ENCODE data around the gene RNF39.

RNF39 gene

GRCh38 chr6:30100585-30101443, 25.2 kb upstream of the RNF39 start:
- Histone ChIP-seq H2BK15ac (ENCODE audit: low read depth, poor library complexity, severe bottlenecking) (peak overlapping the region; percentile 37), H4K8ac (ENCODE audit: low read length) (no peak overlapping the region), H3K9ac (ENCODE audit: low read length) (peak overlapping the region; percentile 25), H4K91ac (ENCODE audit: low read length) (no peak overlapping the region), H3K27me3 (ENCODE audit: control insufficient read depth in 1 of 2, insufficient read depth in 1 of 2, low read length in 2 of 2) (peaks cover 65 to 75% of the 10 kb centered on the region in 2 experiments), H3K4me2 (ENCODE audit: low read length, poor library complexity, severe bottlenecking) (peak overlapping the region; percentile 69), H3K4me3 (ENCODE audit: insufficient read depth in 1 of 2, low read depth in 1 of 2, low read length in 2 of 2) (peak overlapping the region; percentile 37 to 76), H2BK12ac (ENCODE audit: low read length in 2 of 2) (no peak overlapping the region), H3K4ac (ENCODE audit: low read depth in 1 of 2, low read length in 2 of 2) (no peak overlapping the region), H3K4me1 (ENCODE audit: control insufficient read depth, insufficient read depth, low read depth, low read length) (peaks cover 23% of the 10 kb centered on the region), H2AK5ac (ENCODE audit: low read length, severe bottlenecking) (no peak overlapping the region), H2BK120ac (ENCODE audit: low read depth, low read length) (no peak overlapping the region), H3K27ac (ENCODE audit: low read length, poor library complexity, severe bottlenecking) (no peak overlapping the region), H3K23ac (ENCODE audit: low read length in 2 of 2) (no peak overlapping the region), H3K36me3 (ENCODE audit: control insufficient read depth in 1 of 2, insufficient read depth in 2 of 2, low read depth in 1 of 2, low read length in 2 of 2) (no peaks in the 10 kb centered on the region), H2AFZ (ENCODE audit: low read depth, low read length) (no peak overlapping the region), H3K9me3 (ENCODE audit: control insufficient read depth, low read length) (no peaks in the 10 kb centered on the region), H2BK5ac (ENCODE audit: low read depth, low read length, poor library complexity, severe bottlenecking) (no peak overlapping the region), H3K14ac (ENCODE audit: low read length in 2 of 2) (peak overlapping the region in 1 of 2 experiments; percentile 26), H3K18ac (ENCODE audit: low read depth in 1 of 2, low read length in 2 of 2) (no peak overlapping the region), H3K79me1 (replicated peaks; ENCODE audit: low read length, poor library complexity, severe bottlenecking) (no peaks in the 10 kb centered on the region)
- no peak for DNase-seq
- WGBS: 7% methylated on average over 43 of the region's 47 CpGs

- Histone ChIP-seq H3K9me3 (ENCODE audit: control insufficient read depth, low read length) (no peaks in the 10 kb centered on the region), H4K91ac (ENCODE audit: low read length) (no peak overlapping the region), H4K8ac (ENCODE audit: low read length) (no peak overlapping the region), H3K4me1 (ENCODE audit: control insufficient read depth, insufficient read depth, low read depth, low read length) (peaks cover 24% of the 10 kb centered on the region), H3K27ac (ENCODE audit: low read length, poor library complexity, severe bottlenecking) (no peak overlapping the region), H2AK5ac (ENCODE audit: low read length, severe bottlenecking) (no peak overlapping the region), H3K9ac (ENCODE audit: low read length) (peak overlapping the region; percentile 25), H2BK5ac (ENCODE audit: low read depth, low read length, poor library complexity, severe bottlenecking) (no peak overlapping the region), H3K79me1 (replicated peaks; ENCODE audit: low read length, poor library complexity, severe bottlenecking) (no peaks in the 10 kb centered on the region), H2BK12ac (ENCODE audit: low read length in 2 of 2) (no peak overlapping the region), H3K4me3 (ENCODE audit: insufficient read depth in 1 of 2, low read depth in 1 of 2, low read length in 2 of 2) (peak overlapping the region in 1 of 2 experiments; percentile 76), H3K23ac (ENCODE audit: low read length in 2 of 2) (no peak overlapping the region), H3K18ac (ENCODE audit: low read depth in 1 of 2, low read length in 2 of 2) (no peak overlapping the region), H2BK15ac (ENCODE audit: low read depth, poor library complexity, severe bottlenecking) (no peak overlapping the region), H3K4ac (ENCODE audit: low read depth in 1 of 2, low read length in 2 of 2) (no peak overlapping the region), H3K4me2 (ENCODE audit: low read length, poor library complexity, severe bottlenecking) (no peak overlapping the region), H2BK120ac (ENCODE audit: low read depth, low read length) (no peak overlapping the region), H3K27me3 (ENCODE audit: control insufficient read depth in 1 of 2, insufficient read depth in 1 of 2, low read length in 2 of 2) (peaks cover 64 to 75% of the 10 kb centered on the region in 2 experiments), H2AFZ (ENCODE audit: low read depth, low read length) (no peak overlapping the region), H3K14ac (ENCODE audit: low read length in 2 of 2) (no peak overlapping the region), H3K36me3 (ENCODE audit: control insufficient read depth in 1 of 2, insufficient read depth in 2 of 2, low read depth in 1 of 2, low read length in 2 of 2) (no peaks in the 10 kb centered on the region)
- no peak for DNase-seq
- 20% methylated on average over 6 of the region's 8 CpGs for WGBS
Measured at GRCh38 chr6:30100154-30100553, 24.6 kb upstream of the RNF39 start.

- Histone ChIP-seq H2BK15ac (ENCODE audit: low read depth, poor library complexity, severe bottlenecking) (no peak overlapping the region), H4K91ac (ENCODE audit: low read length) (no peak overlapping the region), H3K79me1 (replicated peaks; ENCODE audit: low read length, poor library complexity, severe bottlenecking) (no peaks in the 10 kb centered on the region), H4K8ac (ENCODE audit: low read length) (no peak overlapping the region), H2AFZ (ENCODE audit: low read depth, low read length) (no peak overlapping the region), H2AK5ac (ENCODE audit: low read length, severe bottlenecking) (no peak overlapping the region), H3K18ac (ENCODE audit: low read depth in 1 of 2, low read length in 2 of 2) (no peak overlapping the region), H3K27ac (ENCODE audit: low read length, poor library complexity, severe bottlenecking) (no peak overlapping the region), H3K4ac (ENCODE audit: low read depth in 1 of 2, low read length in 2 of 2) (no peak overlapping the region), H3K14ac (ENCODE audit: low read length in 2 of 2) (no peak overlapping the region), H3K4me3 (ENCODE audit: insufficient read depth in 1 of 2, low read depth in 1 of 2, low read length in 2 of 2) (no peak overlapping the region), H3K9ac (ENCODE audit: low read length) (no peak overlapping the region), H3K23ac (ENCODE audit: low read length in 2 of 2) (no peak overlapping the region), H2BK5ac (ENCODE audit: low read depth, low read length, poor library complexity, severe bottlenecking) (no peak overlapping the region), H3K27me3 (ENCODE audit: control insufficient read depth in 1 of 2, insufficient read depth in 1 of 2, low read length in 2 of 2) (peaks cover 60 to 68% of the 10 kb centered on the region in 2 experiments), H3K4me1 (ENCODE audit: control insufficient read depth, insufficient read depth, low read depth, low read length) (peaks cover 19% of the 10 kb centered on the region), H2BK120ac (ENCODE audit: low read depth, low read length) (no peak overlapping the region), H2BK12ac (ENCODE audit: low read length in 2 of 2) (no peak overlapping the region), H3K9me3 (ENCODE audit: control insufficient read depth, low read length) (no peaks in the 10 kb centered on the region), H3K36me3 (ENCODE audit: control insufficient read depth in 1 of 2, insufficient read depth in 2 of 2, low read depth in 1 of 2, low read length in 2 of 2) (no peaks in the 10 kb centered on the region), H3K4me2 (ENCODE audit: low read length, poor library complexity, severe bottlenecking) (no peak overlapping the region)
- 69% methylated on average over 4 of the region's 4 CpGs for WGBS
- DNase-seq: no peak
Measured at GRCh38 chr6:30097902-30098768, 22.6 kb upstream of the RNF39 start.

GRCh38 chr6:30096829-30097228, 21.3 kb upstream of the RNF39 start:
- no peak overlapping the region for H2AFZ ChIP-seq (ENCODE audit: low read depth, low read length)
- no peak overlapping the region for H3K4ac ChIP-seq (ENCODE audit: low read depth in 1 of 2, low read length in 2 of 2)
- no peaks in the 10 kb centered on the region for H3K79me1 ChIP-seq (replicated peaks; ENCODE audit: low read length, poor library complexity, severe bottlenecking)
- DNase-seq: no peak
- H2BK12ac ChIP-seq (ENCODE audit: low read length in 2 of 2): no peak overlapping the region
- H2AK5ac ChIP-seq (ENCODE audit: low read length, severe bottlenecking): no peak overlapping the region
- H3K9ac ChIP-seq (ENCODE audit: low read length): no peak overlapping the region
- H3K18ac ChIP-seq (ENCODE audit: low read depth in 1 of 2, low read length in 2 of 2): no peak overlapping the region
- H2BK5ac ChIP-seq (ENCODE audit: low read depth, low read length, poor library complexity, severe bottlenecking): no peak overlapping the region
- H3K27ac ChIP-seq (ENCODE audit: low read length, poor library complexity, severe bottlenecking): no peak overlapping the region
- no peaks in the 10 kb centered on the region for H3K36me3 ChIP-seq (ENCODE audit: control insufficient read depth in 1 of 2, insufficient read depth in 2 of 2, low read depth in 1 of 2, low read length in 2 of 2)
- H3K9me3 ChIP-seq (ENCODE audit: control insufficient read depth, low read length): no peaks in the 10 kb centered on the region
- no peak overlapping the region for H4K8ac ChIP-seq (ENCODE audit: low read length)
- H2BK15ac ChIP-seq (ENCODE audit: low read depth, poor library complexity, severe bottlenecking): no peak overlapping the region
- H3K4me3 ChIP-seq (ENCODE audit: insufficient read depth in 1 of 2, low read depth in 1 of 2, low read length in 2 of 2): no peak overlapping the region
- no peak overlapping the region for H2BK120ac ChIP-seq (ENCODE audit: low read depth, low read length)
- H3K27me3 ChIP-seq (ENCODE audit: control insufficient read depth in 1 of 2, insufficient read depth in 1 of 2, low read length in 2 of 2): peaks cover 66 to 74% of the 10 kb centered on the region in 2 experiments
- H3K4me1 ChIP-seq (ENCODE audit: control insufficient read depth, insufficient read depth, low read depth, low read length): peaks cover 13% of the 10 kb centered on the region
- no peak overlapping the region for H4K91ac ChIP-seq (ENCODE audit: low read length)
- WGBS: 33% methylated on average over 1 of the region's 1 CpG
- H3K23ac ChIP-seq (ENCODE audit: low read length in 2 of 2): no peak overlapping the region
- no peak overlapping the region for H3K14ac ChIP-seq (ENCODE audit: low read length in 2 of 2)
- no peak overlapping the region for H3K4me2 ChIP-seq (ENCODE audit: low read length, poor library complexity, severe bottlenecking)
